BE2C (cell line): ENCODE measurements around the gene GINS2.
A peak's percentile ranks its signal among the peaks of the same experiment; 100 is the strongest.

Experiments
- DNase-seq: peaks from one replicate; pipeline ENCODE4 v3.0.0-alpha.2; 2020
- H3K27me3 ChIP-seq: fragments of 250-450 bp; sonication (Bioruptor Pico); 2 replicates; pipeline ENCODE4 v1.5.1; 2020; ENCODE audit warnings: mild to moderate bottlenecking
- H3K36me3 ChIP-seq: fragments of 250-450 bp; sonication (Bioruptor Pico); 2 replicates; pipeline ENCODE4 v1.5.1; 2020; ENCODE audit warnings: mild to moderate bottlenecking
- H3K4me1 ChIP-seq: fragments of 250-450 bp; sonication (Bioruptor Pico); 2 replicates; pipeline ENCODE4 v1.5.1; 2020
- H3K4me3 ChIP-seq: 2 replicates; pipeline ENCODE4 v1.5.1; 2011; ENCODE audit warnings: low read depth, low read length
- H3K9me3 ChIP-seq: fragments of 250-450 bp; sonication (Bioruptor Pico); 2 replicates; pipeline ENCODE4 v1.5.1; 2020
- TF ChIP-seq, protein P1 (sequence below): IDR thresholded peaks from 2 replicates; pipeline ENCODE4 v1.5.1; 2012; ENCODE audit warnings: mild to moderate bottlenecking, low read depth, low read length

Gene GINS2

DNA sequence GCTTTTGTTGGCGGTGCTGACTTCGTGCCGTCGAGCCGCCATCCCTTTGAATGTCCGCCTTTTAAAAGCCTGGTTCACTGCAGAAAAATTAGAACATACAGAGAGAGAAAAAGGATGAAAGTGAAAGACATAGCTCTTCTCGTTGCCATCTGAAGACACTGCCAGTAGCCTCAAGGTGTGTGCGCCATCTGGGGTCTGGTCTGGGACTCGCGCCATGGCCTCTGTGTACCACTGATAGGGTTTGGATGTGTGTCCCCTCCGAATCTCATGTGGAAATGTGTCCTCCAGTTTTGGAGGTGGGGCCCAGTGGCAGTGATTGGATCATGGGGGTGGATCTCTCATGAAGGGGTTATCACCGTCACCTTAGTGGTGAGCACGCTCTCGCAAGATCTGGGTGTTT is 60.1 kb downstream of the GINS2 start:
- no peak for DNase-seq
- Histone ChIP-seq H3K4me1 (peaks cover 41% of the 10 kb centered on the region), H3K36me3 (peaks cover 53% of the 10 kb centered on the region)

DNA sequence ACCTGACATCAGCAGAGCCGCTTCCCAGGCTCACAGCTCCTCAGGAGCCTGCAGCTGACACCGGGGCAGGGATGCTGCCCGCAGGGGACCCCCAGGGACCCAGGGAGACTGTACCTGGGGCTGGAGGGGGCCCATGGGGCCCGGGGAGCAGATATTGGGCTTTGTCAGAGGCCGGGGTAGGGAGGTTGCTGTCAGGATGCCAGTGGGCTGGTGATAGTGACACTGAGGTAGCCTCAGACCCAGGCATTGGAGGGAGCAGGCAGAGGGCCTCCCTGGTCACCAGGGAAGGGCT is 60.5 kb downstream of the GINS2 start:
- Histone ChIP-seq H3K36me3 (peaks cover 48% of the 10 kb centered on the region), H3K4me1 (peaks cover 45% of the 10 kb centered on the region)
- no peak for DNase-seq

More for the DNA sequence above, 60.1 kb downstream of the GINS2 start:
- H3K4me3 ChIP-seq: no peak overlapping the region
- TF ChIP-seq, protein P1, sequence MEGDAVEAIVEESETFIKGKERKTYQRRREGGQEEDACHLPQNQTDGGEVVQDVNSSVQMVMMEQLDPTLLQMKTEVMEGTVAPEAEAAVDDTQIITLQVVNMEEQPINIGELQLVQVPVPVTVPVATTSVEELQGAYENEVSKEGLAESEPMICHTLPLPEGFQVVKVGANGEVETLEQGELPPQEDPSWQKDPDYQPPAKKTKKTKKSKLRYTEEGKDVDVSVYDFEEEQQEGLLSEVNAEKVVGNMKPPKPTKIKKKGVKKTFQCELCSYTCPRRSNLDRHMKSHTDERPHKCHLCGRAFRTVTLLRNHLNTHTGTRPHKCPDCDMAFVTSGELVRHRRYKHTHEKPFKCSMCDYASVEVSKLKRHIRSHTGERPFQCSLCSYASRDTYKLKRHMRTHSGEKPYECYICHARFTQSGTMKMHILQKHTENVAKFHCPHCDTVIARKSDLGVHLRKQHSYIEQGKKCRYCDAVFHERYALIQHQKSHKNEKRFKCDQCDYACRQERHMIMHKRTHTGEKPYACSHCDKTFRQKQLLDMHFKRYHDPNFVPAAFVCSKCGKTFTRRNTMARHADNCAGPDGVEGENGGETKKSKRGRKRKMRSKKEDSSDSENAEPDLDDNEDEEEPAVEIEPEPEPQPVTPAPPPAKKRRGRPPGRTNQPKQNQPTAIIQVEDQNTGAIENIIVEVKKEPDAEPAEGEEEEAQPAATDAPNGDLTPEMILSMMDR: peak; percentile 9; the same call in 1 of the 2 replicates
- peaks cover 5% of the 10 kb centered on the region; the same call in 1 of the 2 replicates for H3K9me3 ChIP-seq
- no peaks in the 10 kb centered on the region for H3K27me3 ChIP-seq

DNA sequence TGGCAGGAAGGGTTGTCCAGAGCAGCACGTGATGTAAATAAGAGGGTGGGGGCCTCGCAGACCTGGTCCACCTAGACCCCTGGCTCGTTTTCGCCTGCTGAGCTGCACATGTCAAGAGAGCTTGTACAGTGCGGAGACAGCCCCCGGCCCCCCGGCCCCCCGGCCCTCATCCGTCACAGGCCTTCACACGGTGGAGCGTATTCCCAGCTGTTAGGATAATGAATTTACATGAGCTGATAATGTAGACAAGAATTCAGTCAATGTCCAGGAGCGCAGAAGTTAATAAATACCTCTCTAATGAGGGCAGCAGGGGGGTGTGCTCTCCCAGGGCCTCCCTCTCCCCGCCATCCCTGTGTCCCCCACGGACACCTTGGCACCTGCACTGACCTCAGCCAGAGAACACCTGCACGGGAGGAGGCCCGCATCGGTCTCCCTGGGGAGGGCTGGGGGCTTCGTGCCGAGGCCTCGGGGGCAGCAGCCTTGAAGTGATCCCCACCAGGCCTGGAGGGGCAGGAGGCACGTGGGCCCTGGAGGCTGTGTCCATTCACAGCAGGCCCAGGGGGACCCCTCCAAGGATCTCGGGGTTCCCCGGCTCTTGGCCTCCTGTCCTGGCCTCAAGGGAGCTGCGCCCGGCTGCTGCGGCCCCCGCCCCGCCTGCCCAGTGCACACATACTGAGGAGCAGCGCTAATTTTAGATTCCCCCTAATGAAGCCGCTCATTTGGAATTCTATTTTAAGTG is 61.1 kb downstream of the GINS2 start:
- Histone ChIP-seq H3K4me3 (no peak overlapping the region), H3K36me3 (peaks cover 44% of the 10 kb centered on the region), H3K27me3 (no peaks in the 10 kb centered on the region), H3K9me3 (peaks cover 5% of the 10 kb centered on the region; the same call in 1 of the 2 replicates), H3K4me1 (peaks cover 43% of the 10 kb centered on the region)
- TF ChIP-seq, protein P1: no peak
- DNase-seq: no peak

More for the DNA sequence above, 60.5 kb downstream of the GINS2 start:
- no peaks in the 10 kb centered on the region for H3K27me3 ChIP-seq
- TF ChIP-seq, protein P1: no peak
- no peak overlapping the region for H3K4me3 ChIP-seq
- H3K9me3 ChIP-seq: peaks cover 5% of the 10 kb centered on the region; the same call in 1 of the 2 replicates

DNA sequence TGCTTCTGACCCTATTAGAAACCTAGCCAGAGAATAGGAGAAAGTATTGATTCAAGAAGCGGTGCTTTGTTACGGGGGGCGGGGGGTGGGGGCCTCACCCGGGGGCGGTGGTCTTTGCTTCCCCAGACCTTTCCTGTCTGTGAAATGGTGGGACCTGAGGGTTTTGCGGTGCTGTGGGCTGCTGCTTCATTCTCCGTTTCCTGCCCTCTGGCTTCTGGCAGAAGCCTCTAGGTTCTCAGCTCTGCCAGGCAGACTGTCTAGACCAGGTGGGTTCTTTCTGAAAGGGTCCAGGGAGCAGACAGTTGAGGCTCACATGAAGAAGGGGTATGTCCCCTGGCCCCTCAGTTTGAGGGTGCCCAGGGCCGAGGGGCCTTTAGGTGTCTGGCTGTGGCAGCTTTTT is 61.7 kb downstream of the GINS2 start:
- Histone ChIP-seq H3K4me3 (no peak overlapping the region; the same call in 1 of the 2 replicates), H3K27me3 (no peaks in the 10 kb centered on the region), H3K9me3 (peaks cover 5% of the 10 kb centered on the region; the same call in 1 of the 2 replicates), H3K4me1 (peaks cover 46% of the 10 kb centered on the region), H3K36me3 (peaks cover 42% of the 10 kb centered on the region)
- TF ChIP-seq, protein P1: no peak
- no peak for DNase-seq
